Esophagus squamous epithelium (tissue), 5 donors: ENCODE measurements around the gene SLC7A9. TPM values are rescaled to one million over a fixed set of nuclear protein-coding genes. Genes with fewer than 3 reads are reported as not detected.
"Not testable (repeated sequence)": the region's sequence is repeated elsewhere in the genome, so short reads cannot be mapped to it uniquely, and the experiment has no call there.

Experiments used
- DNase-seq: peaks from one replicate; lab custom pipeline; 2025; lab: John Stamatoyannopoulos, UW
- H3K27ac ChIP-seq, 4 donors: fragments of 200-600 bp; sonication (generic); one replicate each; pipeline ENCODE4 v1.5.1; 2016 to 2019; ENCODE audit warnings: mild to moderate bottlenecking in 1 of 4
- H3K27me3 ChIP-seq, 4 donors: fragments of 200-600 bp; sonication (generic); 1 replicate in 3 of 4; 2 replicates in 1 of 4; pipeline versions ENCODE4 v1.5.1 to v1.6.0; 2017 to 2021; ENCODE audit warnings: antibody characterized with exemption in 1 of 4
- H3K36me3 ChIP-seq, 3 donors: fragments of 200-600 bp; sonication (generic); one replicate each; pipeline ENCODE4 v1.5.1; 2016 to 2019
- H3K4me1 ChIP-seq, 3 donors: fragments of 200-600 bp; sonication (generic); one replicate each; pipeline ENCODE4 v1.5.1; 2017 to 2019
- H3K4me3 ChIP-seq, 4 donors: fragments of 200-600 bp; sonication (generic); 1 replicate in 3 of 4; 2 replicates in 1 of 4; pipeline ENCODE4 v1.5.1; 2016 to 2019; ENCODE audit warnings: mild to moderate bottlenecking in 2 of 4, moderate library complexity in 1 of 4
- H3K9me3 ChIP-seq, 3 donors: fragments of 200-600 bp; sonication (generic); one replicate each; pipeline ENCODE4 v1.5.1; 2016 to 2019
- CTCF ChIP-seq, 6 experiments: fragments of 450-650 bp in 4 of 6; fragments of 200-600 bp in 2 of 6; sonication (generic) in 2 of 6; IDR thresholded peaks; one replicate each; pipeline ENCODE4 v1.5.1; 2016 to 2019; ENCODE audit warnings: antibody characterized with exemption in 6 of 6, mild to moderate bottlenecking in 4 of 6, moderate library complexity in 4 of 6
- POLR2A ChIP-seq, 4 donors: fragments of 450-650 bp; IDR thresholded peaks; one replicate each; pipeline ENCODE4 v1.6.1; 2017; ENCODE audit warnings: antibody characterized with exemption in 4 of 4, mild to moderate bottlenecking in 4 of 4, moderate library complexity in 3 of 4
- WGBS, 2 donors: methylation state at CpG; one replicate each; pipeline ENCODE4 v1.1.5; 2018; 5-methylcytosine and 5-hydroxymethylcytosine counted together
- intact Hi-C: fragments of 100-400 bp; cut with DNase I; formaldehyde crosslinking; loops from one replicate; pipeline ENCODE4 v1.15.0; 2022
- total RNA-seq, 4 donors: library from RNA; depleted of rRNA; stranded (reverse); fragments of >200 nt; gene quantifications; one replicate each; pipeline ENCODE4 v1.1.0, GENCODE V29; 2016
- donor health status: DM: yes; HTN: yes; CAD: no.

Gene SLC7A9
- total RNA-seq, 4 donors from 2014 or later = 0.19 TPM; not detected in 3

- H3K4me3 ChIP-seq = no peak overlapping the region
- no peaks in the 10 kb centered on the region for H3K36me3 ChIP-seq
- H3K9me3 ChIP-seq = peaks cover 0 to 13% (median 7%) of the 10 kb centered on the region in 3 donors
- H3K4me1 ChIP-seq = no peaks in the 10 kb centered on the region
- TF ChIP-seq POLR2A (IDR thresholded peaks at IDR 0.05) (no peak), CTCF (IDR thresholded peaks at IDR 0.05) (no peak)
- intact Hi-C loops = no loop called here
- DNase-seq = no peak
- 96 to 97% methylated on average over 17 to 19 of the region's 19 CpGs for WGBS, 2 donors
- H3K27me3 ChIP-seq = no peaks in the 10 kb centered on the region
- H3K27ac ChIP-seq = no peak overlapping the region
Observed at GRCh38 chr19:32843716-32844245, 25.8 kb downstream of the SLC7A9 start.

- Histone ChIP-seq H3K4me1 (no peaks in the 10 kb centered on the region), H3K27me3 (no peaks in the 10 kb centered on the region), H3K9me3 (peaks cover 0 to 13% (median 7%) of the 10 kb centered on the region in 3 donors), H3K36me3 (no peaks in the 10 kb centered on the region), H3K27ac (no peak overlapping the region), H3K4me3 (no peak overlapping the region)
- TF ChIP-seq CTCF (IDR thresholded peaks at IDR 0.05) (no peak), POLR2A (IDR thresholded peaks at IDR 0.05) (no peak)
- no peak for DNase-seq
- 74 to 79% methylated on average over 8 of the region's 8 CpGs for WGBS, 2 donors
- intact Hi-C loops = no loop called here
Observed at GRCh38 chr19:32842061-32842460, 27.5 kb downstream of the SLC7A9 start.

- Histone ChIP-seq H3K27ac (no peak overlapping the region), H3K4me1 (no peaks in the 10 kb centered on the region), H3K36me3 (no peaks in the 10 kb centered on the region), H3K9me3 (peaks cover 0 to 13% (median 7%) of the 10 kb centered on the region in 3 donors), H3K27me3 (no peaks in the 10 kb centered on the region), H3K4me3 (no peak overlapping the region)
- 82 to 87% methylated on average over 7 of the region's 7 CpGs for WGBS, 2 donors
- no peak for DNase-seq
- intact Hi-C loops = no loop called here
- TF ChIP-seq POLR2A (IDR thresholded peaks at IDR 0.05) (no peak), CTCF (IDR thresholded peaks at IDR 0.05) (no peak)
Observed at GRCh38 chr19:32837531-32837930, 32.0 kb downstream of the SLC7A9 start.

GRCh38 chr19:32833388-32833787 is 36.2 kb downstream of the SLC7A9 start:
- H3K9me3 ChIP-seq, H3K27ac ChIP-seq, DNase-seq, intact Hi-C loops, H3K27me3 ChIP-seq, H3K4me1 ChIP-seq, H3K36me3 ChIP-seq, H3K4me3 ChIP-seq: not testable (repeated sequence)
- WGBS, 2 donors = 86 to 91% methylated on average over 6 to 7 of the region's 7 CpGs

- 83 to 90% methylated on average over 4 to 7 of the region's 7 CpGs for WGBS, 2 donors
- DNase-seq, H3K9me3 ChIP-seq, H3K36me3 ChIP-seq, H3K4me3 ChIP-seq, H3K27ac ChIP-seq, H3K4me1 ChIP-seq, intact Hi-C loops, H3K27me3 ChIP-seq: not testable (repeated sequence)
Observed at GRCh38 chr19:32832825-32833224, 36.7 kb downstream of the SLC7A9 start.

GRCh38 chr19:32832094-32832493 is 37.5 kb downstream of the SLC7A9 start:
- H3K36me3 ChIP-seq, H3K27ac ChIP-seq, H3K4me3 ChIP-seq, intact Hi-C loops, H3K4me1 ChIP-seq, H3K27me3 ChIP-seq, H3K9me3 ChIP-seq, DNase-seq: not testable (repeated sequence)
- WGBS, 2 donors = 89 to 90% methylated on average over 8 to 12 of the region's 12 CpGs

- Histone ChIP-seq H3K9me3 (no peaks in the 10 kb centered on the region), H3K27ac (no peak overlapping the region), H3K4me3 (no peak overlapping the region), H3K4me1 (no peaks in the 10 kb centered on the region), H3K27me3 (no peaks in the 10 kb centered on the region), H3K36me3 (no peaks in the 10 kb centered on the region)
- DNase-seq = no peak
- intact Hi-C loops = no loop called here
- WGBS, 2 donors = 92 to 93% methylated on average over 5 of the region's 5 CpGs
- TF ChIP-seq CTCF (IDR thresholded peaks at IDR 0.05) (no peak), POLR2A (IDR thresholded peaks at IDR 0.05) (no peak)
Observed at GRCh38 chr19:32831611-32832010, 38.0 kb downstream of the SLC7A9 start.
